ENCODE measurements around the gene MGAT4C. TPM values are rescaled to one million over a fixed set of nuclear protein-coding genes. Genes with fewer than 3 reads are reported as not detected.

The MGAT4C gene
- total and polyA plus RNA-seq, 2 donors (not counting 3 experiments of a cell fraction or from before 2014, with no cell fraction given): not detected

- dilution Hi-C loops (cut with MboI; ENCODE audit: extremely low pct_ligation_motif_present, low sequenced_read_pairs): no loop called here
- POLR2A ChIA-PET: no interaction called here
- no TSS peak for BruUV-seq (replicated peaks)
These were observed 159.0 kb downstream of the MGAT4C start for GRCh38 chr12:86097161-86097560.

More at GRCh38 chr12:86097161-86097560, 159.0 kb downstream of the MGAT4C start:
- DNase-seq (ENCODE audit: low read depth, low spot score) (no peak), FAIRE-seq (no peak)
- Histone ChIP-seq H3K27me3 (ENCODE audit: control insufficient read depth in 2 of 2, insufficient read depth in 2 of 2, low read length in 2 of 2) (no peaks in the 10 kb centered on the region), H3K27ac (ENCODE audit: insufficient read depth, low read depth, low read length) (no peak overlapping the region), H3K9me1 (replicated peaks; ENCODE audit: control insufficient read depth, extremely low read depth, insufficient read depth, low read length) (no peaks in the 10 kb centered on the region), H3K9ac (replicated peaks; ENCODE audit: extremely low read depth, insufficient read depth, low read length) (no peak overlapping the region), H3K79me2 (ENCODE audit: control insufficient read depth, insufficient read depth, low read length) (no peaks in the 10 kb centered on the region), H3K4me3 (replicated peaks in 1 of 3; ENCODE audit: insufficient read depth in 1 of 3, low read depth in 1 of 3, low read length in 3 of 3) (no peak overlapping the region), H3K4me2 (ENCODE audit: insufficient read depth, low read length) (no peak overlapping the region), H3K9me3 (replicated peaks; ENCODE audit: control insufficient read depth, insufficient read depth, low read length) (no peaks in the 10 kb centered on the region), H3K36me3 (ENCODE audit: control insufficient read depth in 2 of 2, extremely low read depth in 1 of 2, insufficient read depth in 2 of 2, low read length in 2 of 2) (no peaks in the 10 kb centered on the region), H3K4me1 (ENCODE audit: control insufficient read depth, extremely low read depth, insufficient read depth, low read length) (no peaks in the 10 kb centered on the region), H4K20me1 (replicated peaks; ENCODE audit: control insufficient read depth, extremely low read depth, insufficient read depth, low read length) (no peaks in the 10 kb centered on the region), H2AFZ (ENCODE audit: low read depth, low read length) (no peak overlapping the region)
- CTCF ChIA-PET: no interaction called here
- TF ChIP-seq POLR2AphosphoS5 (IDR thresholded peaks at IDR 0.05; ENCODE audit: insufficient read depth, low read depth, low read length) (no peak), JUN (IDR thresholded peaks at IDR 0.05; ENCODE audit: borderline replicate concordance, insufficient read depth, insufficient read length, low read depth) (no peak), CTCF (IDR thresholded peaks at IDR 0.05; ENCODE audit: extremely low read depth in 1 of 2, insufficient read depth in 1 of 2, low read depth in 1 of 2, low read length in 2 of 2) (no peak), FOS (IDR thresholded peaks at IDR 0.05; ENCODE audit: borderline replicate concordance, insufficient read depth, low read length) (no peak), POLR2A (IDR thresholded peaks at IDR 0.05; ENCODE audit: low read depth, low read length) (no peak), EZH2 (IDR thresholded peaks at IDR 0.05; ENCODE audit: borderline replicate concordance, low read depth, low read length, severe bottlenecking) (no peak), MYC (IDR thresholded peaks at IDR 0.05; ENCODE audit: low read depth, low read length) (no peak), MAX (IDR thresholded peaks at IDR 0.05; ENCODE audit: insufficient read depth, insufficient read length) (no peak), GATA2 (IDR thresholded peaks at IDR 0.05; ENCODE audit: insufficient read depth, insufficient read length, low read depth, low read length) (no peak)
- intact Hi-C loops (cut with micrococcal nuclease): no loop called here

All from endothelial cell of umbilical vein (primary cell).